Erythroblast (primary cell): Measurements from ENCODE around the gene CAVIN1.

Experiments
- GATA1 ChIP-seq: IDR thresholded peaks from 2 replicates; pipeline ENCODE4 v1.6.1; 2011; ENCODE audit warnings: low read depth, mild to moderate bottlenecking, control low read depth, low read length, moderate library complexity
- POLR2A ChIP-seq: IDR thresholded peaks from 2 replicates; pipeline ENCODE4 v1.6.1; 2011; ENCODE audit warnings: mild to moderate bottlenecking, low read length

- TF ChIP-seq POLR2A (no peak), GATA1 (no peak)
Measured at GRCh38 chr17:42363231-42363630, 59.8 kb downstream of the CAVIN1 start.
